Sigmoid colon (tissue), 7 donors: Measurements from ENCODE around the gene ICAM3. TPM values are rescaled to one million over a fixed set of nuclear protein-coding genes. Genes with fewer than 3 reads are reported as not detected.

ENCODE experiments used
- DNase-seq: peaks from one replicate; pipeline ENCODE4 v3.0.0-alpha.2; 2019
- H3K27ac ChIP-seq, 4 donors: fragments of 200-600 bp; sonication (generic); one replicate each; pipeline ENCODE4 v1.5.1; 2016 to 2019; ENCODE audit warnings: mild to moderate bottlenecking in 1 of 4
- H3K27me3 ChIP-seq, 3 donors: fragments of 200-600 bp; sonication (generic); one replicate each; pipeline ENCODE4 v1.5.1; 2019; ENCODE audit warnings: mild to moderate bottlenecking in 1 of 3
- H3K36me3 ChIP-seq, 4 donors: fragments of 200-600 bp; sonication (generic); one replicate each; pipeline ENCODE4 v1.5.1; 2016 to 2019
- H3K4me1 ChIP-seq, 4 donors: fragments of 200-600 bp; sonication (generic); one replicate each; pipeline ENCODE4 v1.5.1; 2017 to 2019
- H3K4me3 ChIP-seq, 4 donors: fragments of 200-600 bp; sonication (generic); one replicate each; pipeline ENCODE4 v1.5.1; 2017 to 2019; ENCODE audit warnings: mild to moderate bottlenecking in 2 of 4, moderate library complexity in 1 of 4
- H3K9me3 ChIP-seq, 4 donors: fragments of 200-600 bp in 3 of 4; sonication (generic) in 3 of 4; one replicate each; pipeline versions ENCODE4 v1.5.1 to v1.6.1; 2013 to 2019
- CTCF ChIP-seq, 4 experiments: fragments of 450-650 bp in 3 of 4; fragments of 200-600 bp in 1 of 4; IDR thresholded peaks; one replicate each; pipeline ENCODE4 v1.5.1; 2016 to 2019; ENCODE audit warnings: antibody characterized with exemption in 4 of 4, mild to moderate bottlenecking in 3 of 4, moderate library complexity in 2 of 4
- EP300 ChIP-seq, 4 donors: sonication (generic); formaldehyde crosslinking; IDR thresholded peaks; one replicate each; pipeline ENCODE4 v1.6.1; 2017; ENCODE audit warnings: antibody characterized with exemption in 4 of 4
- POLR2A ChIP-seq, 2 donors: fragments of 450-650 bp; IDR thresholded peaks; one replicate each; pipeline ENCODE4 v1.6.1; 2016; ENCODE audit warnings: antibody characterized with exemption in 2 of 2, mild to moderate bottlenecking in 2 of 2, moderate library complexity in 2 of 2
- POLR2AphosphoS5 ChIP-seq, 4 donors: sonication (generic); formaldehyde crosslinking; IDR thresholded peaks; one replicate each; pipeline ENCODE4 v1.6.1; 2017; ENCODE audit warnings: antibody characterized with exemption in 4 of 4
- WGBS, 2 donors: extraction: QIAGEN DNeasy Blood & Tissue Kit; methylation state at CpG; one replicate each; pipeline ENCODE4 v1.1.7; 2013; 5-methylcytosine and 5-hydroxymethylcytosine counted together
- intact Hi-C: fragments of 100-400 bp; cut with DNase I; formaldehyde crosslinking; loops from one replicate; pipeline ENCODE4 v1.15.1; 2023
- polyA plus RNA-seq, 3 donors: library from polyadenylated mRNA; stranded (reverse); fragments of 200-250 nt; gene quantifications; one replicate each; pipeline ENCODE4 v1.2.3, GENCODE V29; 2013
- total RNA-seq, 4 donors: library from RNA; depleted of rRNA; stranded (reverse); fragments of >200 nt; gene quantifications; one replicate each; pipeline ENCODE4 v1.1.0, GENCODE V29; 2016
- donor health status: healthy with polysubstance abuse.
- donor health status: Bipolar disorder and iron deficiency.
- donor health status: healthy.

ICAM3 gene
- total and polyA plus RNA-seq, 7 donors = 1.9 to 45.2 (median 4.2) TPM

DNA sequence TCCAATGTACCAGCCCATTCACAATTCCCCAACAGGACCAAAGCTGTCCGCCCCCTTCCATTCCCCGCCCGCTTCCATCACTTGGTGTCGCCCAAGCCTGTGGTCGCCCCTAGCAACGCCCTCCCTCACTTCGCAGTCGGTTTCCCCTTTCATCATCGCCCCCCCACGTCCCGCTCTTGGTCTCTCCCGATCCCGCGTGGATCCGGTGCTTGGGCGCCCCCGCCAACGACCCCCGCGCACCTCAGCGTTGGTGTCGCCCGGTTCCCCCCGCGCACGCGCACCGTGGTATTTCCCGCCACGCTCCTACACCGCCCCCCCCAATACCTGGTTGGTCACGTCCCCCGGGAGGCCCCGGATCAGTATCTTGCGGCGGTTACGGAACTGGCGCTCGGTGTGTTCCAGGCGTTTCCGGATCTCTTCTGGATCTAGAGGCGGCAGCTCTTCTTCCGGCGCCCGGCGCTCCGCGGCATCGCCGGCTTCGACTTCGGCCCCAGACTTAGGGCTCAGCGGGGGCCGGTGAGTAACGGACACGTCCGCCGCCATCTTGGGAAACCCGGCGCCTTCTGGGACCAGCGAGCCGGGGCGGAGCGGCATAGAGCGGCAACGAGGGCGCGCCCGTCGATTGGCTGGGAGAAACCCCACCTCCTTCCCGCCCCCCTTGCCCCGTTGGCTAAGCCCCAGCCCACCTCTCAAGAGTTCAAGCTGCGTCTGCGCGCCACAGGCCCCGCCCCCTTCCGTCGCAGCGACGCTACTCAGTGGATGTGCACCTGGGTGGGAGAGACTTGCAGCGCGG is 6.3 kb downstream of the ICAM3 start, which contains the start of gene RAVER1:
Gene RAVER1, minus strand, starts transcription at position 565 of the 793 bp plus-strand sequence. Its CDS starts 22 bp downstream, at position 543.
- 1% methylated on average over 82 of the region's 82 CpGs for WGBS, 2 donors
- peaks cover 0 to 33% (median 27%) of the 10 kb centered on the region in 4 donors for H3K4me1 ChIP-seq
- peak; percentile 83 to 92 (median 88) for TF ChIP-seq POLR2AphosphoS5 (IDR thresholded peaks at IDR 0.05)
- peak; percentile 56 to 69 for TF ChIP-seq POLR2A (IDR thresholded peaks at IDR 0.05)
- TF ChIP-seq CTCF (IDR thresholded peaks at IDR 0.05) = no peak
- no peak for TF ChIP-seq EP300 (IDR thresholded peaks at IDR 0.05)
- intact Hi-C loops = loop anchor here (2.0 to 10.0 kb wide), 3 partner anchors 48 to 138 kb away; partner anchors contain the start of genes CDC37, DNMT1 and TYK2
- H3K4me3 ChIP-seq = peak within 1 kb of the TSS; percentile 59 to 76 (median 68)
- peaks cover 17 to 26% (median 24%) of the 10 kb centered on the region in 4 donors for H3K36me3 ChIP-seq
- H3K27ac ChIP-seq = peak within 1 kb of the TSS; percentile 84 to 95 (median 91)
- no peaks in the 10 kb centered on the region for H3K27me3 ChIP-seq
- no peaks in the 10 kb centered on the region for H3K9me3 ChIP-seq
- DNase-seq = peak; percentile 99

- WGBS, 2 donors = 16 to 33% methylated on average over 18 of the region's 18 CpGs
- H3K4me3 ChIP-seq = peak overlapping the region; percentile 59 to 76 (median 68)
Measured at GRCh38 chr19:10332158-10332964, 7.1 kb downstream of the ICAM3 start.

GRCh38 chr19:10329555-10329954 is 9.9 kb downstream of the ICAM3 start:
- intact Hi-C loops = no loop called here
- H3K9me3 ChIP-seq = no peaks in the 10 kb centered on the region
- DNase-seq = no peak
- no peaks in the 10 kb centered on the region for H3K27me3 ChIP-seq
- WGBS, 2 donors = 94 to 96% methylated on average over 13 of the region's 13 CpGs
- TF ChIP-seq CTCF (IDR thresholded peaks at IDR 0.05) (no peak), POLR2A (IDR thresholded peaks at IDR 0.05) (no peak), EP300 (IDR thresholded peaks at IDR 0.05) (no peak), POLR2AphosphoS5 (IDR thresholded peaks at IDR 0.05) (no peak)
- peaks cover 0 to 26% (median 24%) of the 10 kb centered on the region in 4 donors for H3K4me1 ChIP-seq
- peaks cover 42 to 62% (median 56%) of the 10 kb centered on the region in 4 donors for H3K36me3 ChIP-seq
- H3K4me3 ChIP-seq = no peak overlapping the region
- no peak overlapping the region for H3K27ac ChIP-seq

More at GRCh38 chr19:10332158-10332964, 7.1 kb downstream of the ICAM3 start:
- H3K36me3 ChIP-seq = peaks cover 25 to 34% (median 32%) of the 10 kb centered on the region in 4 donors
- TF ChIP-seq POLR2A (IDR thresholded peaks at IDR 0.05) (no peak), CTCF (IDR thresholded peaks at IDR 0.05) (no peak), POLR2AphosphoS5 (IDR thresholded peaks at IDR 0.05) (no peak), EP300 (IDR thresholded peaks at IDR 0.05) (no peak)
- no peaks in the 10 kb centered on the region for H3K27me3 ChIP-seq
- peak overlapping the region; percentile 84 to 95 (median 91) for H3K27ac ChIP-seq
- peaks cover 0 to 33% (median 27%) of the 10 kb centered on the region in 4 donors for H3K4me1 ChIP-seq
- no peaks in the 10 kb centered on the region for H3K9me3 ChIP-seq
- no peak for DNase-seq
- intact Hi-C loops = loop anchor here (2.0 to 10.0 kb wide), 3 partner anchors 48 to 138 kb away; partner anchors contain the start of genes CDC37, DNMT1 and TYK2

- Histone ChIP-seq H3K9me3 (no peaks in the 10 kb centered on the region), H3K4me3 (no peak overlapping the region), H3K36me3 (peaks cover 42 to 70% (median 62%) of the 10 kb centered on the region in 4 donors), H3K27ac (no peak overlapping the region), H3K27me3 (no peaks in the 10 kb centered on the region), H3K4me1 (peaks cover 0 to 18% (median 17%) of the 10 kb centered on the region in 4 donors)
- 95 to 97% methylated on average over 41 of the region's 41 CpGs for WGBS, 2 donors
- TF ChIP-seq POLR2A (IDR thresholded peaks at IDR 0.05) = no peak
- TF ChIP-seq EP300 (IDR thresholded peaks at IDR 0.05) = no peak
- no peak for DNase-seq
- intact Hi-C loops = no loop called here
Measured at GRCh38 chr19:10328558-10329429, 10.6 kb downstream of the ICAM3 start.
